Measurements from ENCODE around the gene ASAP2. TPM values are rescaled to one million over a fixed set of nuclear protein-coding genes. Genes with fewer than 3 reads are reported as not detected.
A peak's percentile ranks its signal among the peaks of the same experiment; 100 is the strongest.

ASAP2 gene
- total RNA-seq, 1 experiment from 2014 or later, result 12.6 TPM

DNA sequence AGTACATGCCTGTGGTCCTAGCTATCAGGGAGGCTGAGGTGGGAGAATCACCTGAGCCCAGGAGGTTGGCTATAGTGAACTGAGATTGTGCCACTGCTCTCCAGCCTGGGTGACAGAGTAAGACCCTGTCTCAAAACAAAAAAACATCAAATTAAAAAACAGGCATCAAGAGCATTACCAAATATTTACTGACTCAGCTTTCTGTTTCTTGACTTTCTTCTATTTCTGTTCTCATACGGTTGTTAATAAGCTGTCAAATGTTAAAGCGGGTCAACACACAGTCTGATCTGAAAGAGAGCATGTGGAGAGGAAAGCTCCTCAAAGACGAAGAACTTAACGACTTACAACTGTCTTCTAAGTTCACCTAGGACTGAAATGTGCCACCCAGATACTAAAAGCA is 157.8 kb downstream of the ASAP2 start:
- Histone ChIP-seq H2BK5ac (ENCODE audit: insufficient read length, low read length) (no peak overlapping the region), H3K56ac (ENCODE audit: insufficient read length, low read depth, low read length) (no peak overlapping the region), H4K8ac (replicated peaks; ENCODE audit: insufficient read length, low read depth, low read length) (no peak overlapping the region), H4K20me1 (ENCODE audit: control insufficient read depth, insufficient read depth, insufficient read length) (no peaks in the 10 kb centered on the region), H2AK5ac (ENCODE audit: insufficient read length, low read length) (no peak overlapping the region), H2BK12ac (ENCODE audit: insufficient read length, low read depth, low read length) (no peak overlapping the region), H3K4me2 (ENCODE audit: insufficient read depth, insufficient read length, low read length) (no peak overlapping the region), H3K9ac (ENCODE audit: extremely low read depth, insufficient read length, low read length) (no peak overlapping the region), H4K91ac (ENCODE audit: insufficient read length, low read depth, low read length) (no peak overlapping the region), H3K79me1 (ENCODE audit: insufficient read depth, low read depth, low read length, poor library complexity, severe bottlenecking) (no peaks in the 10 kb centered on the region), H3K4me1 (ENCODE audit: insufficient read depth, low read length) (no peaks in the 10 kb centered on the region), H2AFZ (ENCODE audit: low read length) (no peak overlapping the region), H3K4ac (ENCODE audit: low read depth, low read length) (no peak overlapping the region), H3T11ph (ENCODE audit: low read length) (no peak overlapping the region), H2BK20ac (ENCODE audit: low read depth, low read length, poor library complexity, severe bottlenecking) (no peak overlapping the region), H3K9me3 (ENCODE audit: control insufficient read depth, low read depth, low read length) (no peaks in the 10 kb centered on the region), H3K27me3 (ENCODE audit: insufficient read depth, low read length) (no peaks in the 10 kb centered on the region), H2BK120ac (ENCODE audit: low read depth, low read length, poor library complexity, severe bottlenecking) (no peak overlapping the region), H3K18ac (ENCODE audit: insufficient read length, low read depth, low read length) (no peak overlapping the region), H3K79me2 (ENCODE audit: insufficient read depth, low read length) (no peaks in the 10 kb centered on the region), H3K27ac (ENCODE audit: insufficient read length, low read depth, low read length) (no peak overlapping the region), H2BK15ac (ENCODE audit: low read depth, low read length) (no peak overlapping the region), H3K23me2 (ENCODE audit: insufficient read length, low read depth, low read length, poor library complexity, severe bottlenecking) (no peaks in the 10 kb centered on the region), H3K23ac (ENCODE audit: insufficient read length, low read depth, low read length) (no peak overlapping the region), H4K5ac (ENCODE audit: insufficient read length, low read depth, low read length) (no peak overlapping the region), H3K14ac (ENCODE audit: insufficient read depth, low read length) (no peak overlapping the region)
- no peak for TF ChIP-seq CTCF (conservative IDR thresholded peaks at IDR 0.05)
- H3K4me1 Mint-ChIP-seq, result no peaks in the 10 kb centered on the region
- no peaks in the 10 kb centered on the region for H3K27me3 Mint-ChIP-seq (ENCODE audit: low read depth)
- no peak overlapping the region for H3K4me3 Mint-ChIP-seq
- WGBS (ENCODE audit: extremely low coverage, insufficient read length, low lambda C conversion rate), result no CpG with 5 or more reads among the region's 4 CpGs
- H3K9me3 Mint-ChIP-seq, result no peaks in the 10 kb centered on the region
- DNase-seq, result no peak
- H3K36me3 Mint-ChIP-seq (ENCODE audit: insufficient read depth in 1 of 3, low read depth in 3 of 3), result peaks cover 13 to 50% (median 24%) of the 10 kb centered on the region in 3 experiments; a peak in 6 of 7 replicates
- H3K27ac Mint-ChIP-seq, result peak overlapping the region in 1 of 3 experiments; percentile 6; a peak in 1 of 7 replicates

Data from H9 (cell line).